NCI-H1436 treated with DMSO at 0.1 percent for 48 hours (cell line): Measurements from ENCODE around the gene BLOC1S4.

Experiments
- DNase-seq: peaks from one replicate; lab custom pipeline; 2025; lab: John Stamatoyannopoulos, UW

BLOC1S4 gene

DNA sequence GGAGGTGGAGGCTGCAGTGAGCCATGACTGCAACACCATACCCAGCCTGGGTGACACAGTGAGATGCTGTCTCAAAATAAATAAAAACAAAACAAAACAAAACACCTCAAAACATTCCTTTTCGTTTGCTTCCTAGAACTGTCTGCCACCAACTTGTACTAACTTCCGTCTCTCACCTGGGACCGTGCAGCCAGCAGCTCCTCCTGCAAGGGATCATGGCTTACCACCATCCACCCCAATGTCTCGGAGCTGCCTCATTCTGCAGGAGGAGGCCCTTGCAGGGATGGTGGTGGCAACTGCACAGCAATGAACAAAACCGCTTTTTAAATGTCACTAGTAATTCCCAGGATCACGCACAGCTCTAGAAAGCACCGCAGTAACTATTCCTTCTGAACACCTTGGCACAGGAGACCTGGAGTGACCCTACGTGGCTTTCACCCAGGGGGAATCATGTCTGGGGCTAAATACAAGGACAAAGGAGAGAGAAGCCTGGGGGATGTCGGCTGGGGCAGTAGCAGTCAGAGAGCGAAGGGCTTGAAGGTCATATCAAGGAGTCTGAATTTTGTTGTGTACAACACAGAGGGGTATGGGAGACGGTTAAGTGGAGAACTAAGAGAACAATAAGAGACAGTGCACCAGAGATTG, 49.1 kb downstream of the BLOC1S4 start:
- DNase-seq = no peak

GRCh38 chr4:6765703-6766102, 49.7 kb downstream of the BLOC1S4 start:
- no peak for DNase-seq
